DMS79 treated with DMSO at 0.1 percent for 48 hours (cell line): ENCODE results near the gene MYCBPAP.
A peak's percentile ranks its signal among the peaks of the same experiment; 100 is the strongest.

Experiments
- DNase-seq: peaks from one replicate; lab custom pipeline; 2025; lab: John Stamatoyannopoulos, UW

MYCBPAP gene

GRCh38 chr17:50519141-50519834 lies 11.0 kb downstream of the MYCBPAP start:
- DNase-seq, result no peak

- DNase-seq, result no peak
These were observed 12.2 kb downstream of the MYCBPAP start for GRCh38 chr17:50520483-50520882.

GRCh38 chr17:50521514-50521913 lies 13.3 kb downstream of the MYCBPAP start:
- no peak for DNase-seq

- no peak for DNase-seq
These were observed 14.5 kb downstream of the MYCBPAP start for GRCh38 chr17:50522766-50523165.

GRCh38 chr17:50523208-50523607 lies 15.0 kb downstream of the MYCBPAP start:
- no peak for DNase-seq

- no peak for DNase-seq
These were observed 16.6 kb downstream of the MYCBPAP start for GRCh38 chr17:50524838-50525237.

GRCh38 chr17:50527155-50527762 lies 19.0 kb downstream of the MYCBPAP start:
- DNase-seq, result no peak

- DNase-seq, result no peak
These were observed 19.8 kb downstream of the MYCBPAP start for GRCh38 chr17:50527949-50528474.

GRCh38 chr17:50529849-50530248 lies 21.6 kb downstream of the MYCBPAP start:
- no peak for DNase-seq

GRCh38 chr17:50531428-50532025 lies 23.3 kb downstream of the MYCBPAP start:
- peak; percentile 66 for DNase-seq

GRCh38 chr17:50532452-50533024 lies 24.3 kb downstream of the MYCBPAP start, which contains the start of gene EPN3:
TSS of gene EPN3 (plus strand) at chr17:50532735. CDS start at chr17:50536557, 3,822 bp downstream.
- DNase-seq, result peak; percentile 55

GRCh38 chr17:50533185-50533584 lies 24.9 kb downstream of the MYCBPAP start:
- no peak for DNase-seq

- DNase-seq, result peak; percentile 38
These were observed 25.5 kb downstream of the MYCBPAP start for GRCh38 chr17:50533720-50534148.

GRCh38 chr17:50534222-50534978 lies 26.2 kb downstream of the MYCBPAP start:
- DNase-seq, result no peak

GRCh38 chr17:50534979-50535326 lies 26.7 kb downstream of the MYCBPAP start:
- no peak for DNase-seq

- DNase-seq, result no peak
These were observed 27.2 kb downstream of the MYCBPAP start for GRCh38 chr17:50535407-50535806.

GRCh38 chr17:50536683-50537646 lies 28.7 kb downstream of the MYCBPAP start:
- DNase-seq, result no peak

- no peak for DNase-seq
These were observed 29.7 kb downstream of the MYCBPAP start for GRCh38 chr17:50537721-50538548.

GRCh38 chr17:50538549-50539410 lies 30.5 kb downstream of the MYCBPAP start:
- DNase-seq, result no peak
